Osteoblast (primary cell): ENCODE measurements around the gene FXYD6. TPM values are rescaled to one million over a fixed set of nuclear protein-coding genes. Genes with fewer than 3 reads are reported as not detected.

Source experiments
- DNase-seq: peaks from one replicate; pipeline ENCODE4 v3.0.0; 2011; ENCODE audit warnings: low spot score, mixed read lengths; ENCODE audit not compliant: insufficient read length; ENCODE audit errors: missing footprints
- H2AFZ ChIP-seq: 2 replicates; pipeline ENCODE4 v1.6.0; 2011; ENCODE audit warnings: mild to moderate bottlenecking, low read length
- H3K27ac ChIP-seq: 2 replicates; pipeline ENCODE4 v1.5.1; 2011; ENCODE audit warnings: mild to moderate bottlenecking, low read depth, low read length, moderate library complexity
- H3K27me3 ChIP-seq: 2 replicates; pipeline ENCODE4 v1.6.0; 2012; ENCODE audit warnings: mild to moderate bottlenecking, control low read depth, inconsistent platforms, low read length, moderate library complexity; ENCODE audit not compliant: insufficient read depth
- H3K36me3 ChIP-seq: 2 replicates; pipeline ENCODE4 v1.5.1; 2011; ENCODE audit warnings: mild to moderate bottlenecking, low read length, control low read depth, moderate library complexity; ENCODE audit not compliant: insufficient read depth
- H3K4me1 ChIP-seq: 2 replicates; pipeline ENCODE4 v1.5.1; 2011; ENCODE audit warnings: mild to moderate bottlenecking, low read length, control low read depth, moderate library complexity; ENCODE audit not compliant: insufficient read depth
- H3K4me2 ChIP-seq: 2 replicates; pipeline ENCODE4 v1.6.0; 2011; ENCODE audit warnings: mild to moderate bottlenecking, low read length; ENCODE audit not compliant: insufficient read depth
- H3K4me3 ChIP-seq: fragments of 200-600 bp; sonication (generic); 3 replicates; pipeline ENCODE4 v1.5.1; 2012; ENCODE audit warnings: mild to moderate bottlenecking, low read length, inconsistent platforms; ENCODE audit not compliant: insufficient read depth
- H3K79me2 ChIP-seq: 2 replicates; pipeline ENCODE4 v1.6.0; 2012; ENCODE audit warnings: mild to moderate bottlenecking, low read length, control low read depth, inconsistent platforms; ENCODE audit not compliant: insufficient read depth
- H3K9me3 ChIP-seq: 2 replicates; pipeline ENCODE4 v1.5.1; 2011; ENCODE audit warnings: low read depth, low read length, control low read depth
- H4K20me1 ChIP-seq: 2 replicates; pipeline ENCODE4 v1.6.0; 2012; ENCODE audit warnings: mild to moderate bottlenecking, low read length, control low read depth; ENCODE audit not compliant: insufficient read depth
- total RNA-seq: library from RNA; depleted of rRNA; stranded (reverse); fragments of >200 nt; gene quantifications from 2 replicates; pipeline ENCODE4 v1.2.3, GENCODE V29; 2012
- TF ChIP-seq, protein P1 (sequence below): IDR thresholded peaks from 2 replicates; pipeline ENCODE4 v1.5.1; 2011; ENCODE audit warnings: mild to moderate bottlenecking, low read depth, low read length, moderate library complexity; ENCODE audit errors: extremely low read depth

The FXYD6 gene
- total RNA-seq, 1 donor = not detected

- H3K27me3 ChIP-seq = peaks cover 31% of the 10 kb centered on the region
Observed at GRCh38 chr11:117879516-117880480, 3.3 kb upstream of the FXYD6 start.

GRCh38 chr11:117878939-117879475, 2.5 kb upstream of the FXYD6 start:
- H3K4me1 ChIP-seq = no peaks in the 10 kb centered on the region
- H3K4me3 ChIP-seq = no peak overlapping the region
- H3K27ac ChIP-seq = no peak overlapping the region

More at GRCh38 chr11:117879516-117880480, 3.3 kb upstream of the FXYD6 start:
- Histone ChIP-seq H2AFZ (no peak overlapping the region), H3K79me2 (no peaks in the 10 kb centered on the region), H3K36me3 (no peaks in the 10 kb centered on the region), H3K4me2 (no peak overlapping the region), H4K20me1 (no peaks in the 10 kb centered on the region), H3K9me3 (no peaks in the 10 kb centered on the region), H3K27ac (no peak overlapping the region), H3K4me1 (no peaks in the 10 kb centered on the region), H3K4me3 (no peak overlapping the region)
- TF ChIP-seq, protein P1, sequence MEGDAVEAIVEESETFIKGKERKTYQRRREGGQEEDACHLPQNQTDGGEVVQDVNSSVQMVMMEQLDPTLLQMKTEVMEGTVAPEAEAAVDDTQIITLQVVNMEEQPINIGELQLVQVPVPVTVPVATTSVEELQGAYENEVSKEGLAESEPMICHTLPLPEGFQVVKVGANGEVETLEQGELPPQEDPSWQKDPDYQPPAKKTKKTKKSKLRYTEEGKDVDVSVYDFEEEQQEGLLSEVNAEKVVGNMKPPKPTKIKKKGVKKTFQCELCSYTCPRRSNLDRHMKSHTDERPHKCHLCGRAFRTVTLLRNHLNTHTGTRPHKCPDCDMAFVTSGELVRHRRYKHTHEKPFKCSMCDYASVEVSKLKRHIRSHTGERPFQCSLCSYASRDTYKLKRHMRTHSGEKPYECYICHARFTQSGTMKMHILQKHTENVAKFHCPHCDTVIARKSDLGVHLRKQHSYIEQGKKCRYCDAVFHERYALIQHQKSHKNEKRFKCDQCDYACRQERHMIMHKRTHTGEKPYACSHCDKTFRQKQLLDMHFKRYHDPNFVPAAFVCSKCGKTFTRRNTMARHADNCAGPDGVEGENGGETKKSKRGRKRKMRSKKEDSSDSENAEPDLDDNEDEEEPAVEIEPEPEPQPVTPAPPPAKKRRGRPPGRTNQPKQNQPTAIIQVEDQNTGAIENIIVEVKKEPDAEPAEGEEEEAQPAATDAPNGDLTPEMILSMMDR = no peak
- no peak for DNase-seq

GRCh38 chr11:117878314-117878938, 2.0 kb upstream of the FXYD6 start:
- Histone ChIP-seq H3K4me1 (no peaks in the 10 kb centered on the region), H4K20me1 (no peaks in the 10 kb centered on the region), H3K4me2 (no peak overlapping the region), H3K36me3 (no peaks in the 10 kb centered on the region), H3K4me3 (no peak overlapping the region), H3K27me3 (peaks cover 41% of the 10 kb centered on the region), H2AFZ (no peak overlapping the region), H3K9me3 (no peaks in the 10 kb centered on the region), H3K27ac (no peak overlapping the region), H3K79me2 (no peaks in the 10 kb centered on the region)
- no peak for DNase-seq
- TF ChIP-seq, protein P1 = no peak

More at GRCh38 chr11:117878939-117879475, 2.5 kb upstream of the FXYD6 start:
- H3K27me3 ChIP-seq = peaks cover 37% of the 10 kb centered on the region
- H2AFZ ChIP-seq = no peak overlapping the region
- no peaks in the 10 kb centered on the region for H3K9me3 ChIP-seq
- no peaks in the 10 kb centered on the region for H4K20me1 ChIP-seq
- TF ChIP-seq, protein P1 = no peak
- H3K36me3 ChIP-seq = no peaks in the 10 kb centered on the region
- H3K4me2 ChIP-seq = no peak overlapping the region
- no peaks in the 10 kb centered on the region for H3K79me2 ChIP-seq
- no peak for DNase-seq
